ENCODE measurements around the gene FRMPD1. TPM values are rescaled to one million over a fixed set of nuclear protein-coding genes. Genes with fewer than 3 reads are reported as not detected.

FRMPD1 gene
- total and polyA plus RNA-seq, 2 experiments from 2014 or later = 0.15 to 0.32 TPM

DNA sequence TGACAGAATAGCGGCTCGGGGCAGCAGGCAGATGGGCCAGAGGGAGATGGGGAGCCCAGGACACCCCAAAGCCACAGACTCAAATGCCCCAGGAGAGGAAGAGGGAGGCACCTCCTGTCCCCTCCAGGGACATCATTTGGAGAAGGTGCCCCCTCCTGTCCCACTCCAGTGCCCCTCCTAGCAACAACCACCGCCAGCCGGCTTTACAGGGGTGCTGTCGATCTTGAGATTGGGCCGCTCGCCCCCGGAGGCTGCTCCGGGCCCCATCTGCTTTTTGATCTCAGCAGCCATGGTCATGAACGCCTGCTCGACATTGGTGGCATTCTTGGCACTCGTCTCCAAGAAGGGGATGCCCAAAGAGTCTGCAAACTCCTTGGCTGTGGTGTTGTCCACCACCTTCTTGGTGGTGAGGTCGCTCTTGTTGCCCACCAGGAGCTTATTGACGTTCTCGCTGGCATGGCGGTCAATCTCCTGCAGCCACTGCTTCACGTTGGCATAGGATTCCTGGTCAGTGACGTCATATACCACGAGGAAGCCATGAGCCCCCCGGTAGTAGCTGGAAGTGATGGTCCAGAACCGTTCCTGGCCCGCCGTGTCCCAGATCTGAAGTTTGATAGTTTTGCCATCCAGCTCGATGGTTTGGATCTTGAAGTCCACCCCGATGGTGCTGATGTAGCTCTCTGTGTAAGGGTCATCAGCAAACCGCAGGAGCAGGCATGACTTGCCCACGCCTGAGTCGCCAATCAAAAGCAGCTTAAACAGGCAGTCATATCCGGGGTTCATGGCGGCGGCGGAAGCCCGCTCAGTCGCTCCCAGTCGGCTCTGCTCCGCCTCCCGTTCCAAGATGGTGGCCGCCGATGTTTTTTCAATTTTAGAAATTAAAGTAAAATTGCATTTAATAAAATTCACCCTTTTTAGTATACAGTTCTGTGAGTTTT lies 14.0 kb upstream of the FRMPD1 start:
- Histone ChIP-seq H3K27me3 (peaks cover 10% of the 10 kb centered on the region), H3K4me3 (no peak overlapping the region), H3K4me1 (ENCODE audit: low read depth) (no peaks in the 10 kb centered on the region), H3K36me3 (no peaks in the 10 kb centered on the region), H3K9me3 (ENCODE audit: low read depth) (no peaks in the 10 kb centered on the region), H3K27ac (no peak overlapping the region)
- TF ChIP-seq, protein P1, sequence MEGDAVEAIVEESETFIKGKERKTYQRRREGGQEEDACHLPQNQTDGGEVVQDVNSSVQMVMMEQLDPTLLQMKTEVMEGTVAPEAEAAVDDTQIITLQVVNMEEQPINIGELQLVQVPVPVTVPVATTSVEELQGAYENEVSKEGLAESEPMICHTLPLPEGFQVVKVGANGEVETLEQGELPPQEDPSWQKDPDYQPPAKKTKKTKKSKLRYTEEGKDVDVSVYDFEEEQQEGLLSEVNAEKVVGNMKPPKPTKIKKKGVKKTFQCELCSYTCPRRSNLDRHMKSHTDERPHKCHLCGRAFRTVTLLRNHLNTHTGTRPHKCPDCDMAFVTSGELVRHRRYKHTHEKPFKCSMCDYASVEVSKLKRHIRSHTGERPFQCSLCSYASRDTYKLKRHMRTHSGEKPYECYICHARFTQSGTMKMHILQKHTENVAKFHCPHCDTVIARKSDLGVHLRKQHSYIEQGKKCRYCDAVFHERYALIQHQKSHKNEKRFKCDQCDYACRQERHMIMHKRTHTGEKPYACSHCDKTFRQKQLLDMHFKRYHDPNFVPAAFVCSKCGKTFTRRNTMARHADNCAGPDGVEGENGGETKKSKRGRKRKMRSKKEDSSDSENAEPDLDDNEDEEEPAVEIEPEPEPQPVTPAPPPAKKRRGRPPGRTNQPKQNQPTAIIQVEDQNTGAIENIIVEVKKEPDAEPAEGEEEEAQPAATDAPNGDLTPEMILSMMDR (IDR thresholded peaks at IDR 0.05; ENCODE audit: low read depth, low read length) = no peak
- DNase-seq (ENCODE audit: low read depth in 1 of 2, low spot score in 1 of 2) = no peak

DNA sequence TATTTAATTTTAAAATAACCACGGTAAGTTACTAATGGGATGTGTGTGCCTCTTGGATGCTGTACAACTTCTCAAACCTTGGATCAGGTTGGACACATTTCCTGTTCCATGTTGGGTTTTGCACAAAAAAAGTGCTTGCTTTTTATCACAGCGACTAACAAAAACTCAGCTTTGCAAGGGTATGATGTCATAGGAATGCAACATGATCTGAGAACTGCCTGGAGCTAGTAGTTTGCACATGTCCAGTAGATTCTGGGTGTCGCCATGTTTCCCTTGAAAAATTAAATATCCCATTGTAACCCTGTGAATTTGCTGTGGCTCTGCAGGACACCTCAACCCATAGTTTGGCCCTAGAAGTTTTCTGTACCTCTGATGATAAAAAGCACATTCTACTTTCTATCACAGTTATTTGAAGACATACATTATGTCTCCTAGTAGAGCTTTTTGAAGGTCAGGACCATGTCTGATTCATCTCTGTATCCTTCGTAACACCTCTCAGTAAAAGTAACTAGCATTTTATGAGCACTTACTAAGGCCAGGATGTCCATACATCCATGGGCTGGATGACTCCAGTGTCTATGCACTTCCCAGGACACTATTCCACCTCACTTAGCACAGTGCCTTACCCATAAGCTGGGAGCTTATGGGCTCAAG lies 11.5 kb upstream of the FRMPD1 start:
- no peaks in the 10 kb centered on the region for H3K4me1 ChIP-seq (ENCODE audit: low read depth)
- H3K27me3 ChIP-seq = peaks cover 35% of the 10 kb centered on the region
- H3K9me3 ChIP-seq (ENCODE audit: low read depth) = no peaks in the 10 kb centered on the region
- H3K4me3 ChIP-seq = no peak overlapping the region
- TF ChIP-seq, protein P1 (IDR thresholded peaks at IDR 0.05; ENCODE audit: low read depth, low read length) = no peak
- no peaks in the 10 kb centered on the region for H3K36me3 ChIP-seq
- H3K27ac ChIP-seq = no peak overlapping the region
- peak in 1 of 2 donors; percentile 21 for DNase-seq (ENCODE audit: low read depth in 1 of 2, low spot score in 1 of 2)

DNA sequence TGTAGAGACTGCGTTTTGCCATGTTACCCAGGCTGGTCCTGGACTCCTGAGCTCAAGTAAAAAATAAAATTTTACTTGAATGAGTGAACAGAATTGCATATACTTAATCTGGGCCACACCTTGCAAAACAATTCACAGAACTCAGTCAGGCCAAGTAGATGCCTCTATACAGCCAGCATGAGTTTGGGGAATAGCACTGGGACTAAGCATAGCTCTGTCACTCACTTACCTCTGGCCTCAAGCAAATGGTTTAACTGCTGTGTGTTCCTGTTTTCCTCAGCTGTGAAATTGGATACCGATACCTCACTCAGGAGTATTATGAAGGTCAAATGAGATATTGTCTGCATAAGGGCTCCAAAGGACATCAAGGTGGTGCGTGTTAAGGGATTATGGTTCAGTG lies 10.9 kb upstream of the FRMPD1 start:
- Histone ChIP-seq H3K4me1 (ENCODE audit: low read depth) (no peaks in the 10 kb centered on the region), H3K4me3 (no peak overlapping the region), H3K36me3 (no peaks in the 10 kb centered on the region), H3K27ac (no peak overlapping the region), H3K9me3 (ENCODE audit: low read depth) (no peaks in the 10 kb centered on the region), H3K27me3 (peaks cover 40% of the 10 kb centered on the region)
- TF ChIP-seq, protein P1 (IDR thresholded peaks at IDR 0.05; ENCODE audit: low read depth, low read length) = no peak
- no peak for DNase-seq (ENCODE audit: low read depth in 1 of 2, low spot score in 1 of 2)

- Histone ChIP-seq H3K4me1 (ENCODE audit: low read depth) (peaks cover 3% of the 10 kb centered on the region), H3K9me3 (ENCODE audit: low read depth) (no peaks in the 10 kb centered on the region), H3K27me3 (peaks cover 43% of the 10 kb centered on the region), H3K27ac (no peak overlapping the region), H3K4me3 (no peak overlapping the region), H3K36me3 (no peaks in the 10 kb centered on the region)
- DNase-seq (ENCODE audit: low read depth in 1 of 2, low spot score in 1 of 2) = no peak
- TF ChIP-seq, protein P1 (IDR thresholded peaks at IDR 0.05; ENCODE audit: low read depth, low read length) = no peak
Measured at GRCh38 chr9:37640246-37640645, 10.5 kb upstream of the FRMPD1 start.

- no peak overlapping the region for H3K4me3 ChIP-seq
- H3K9me3 ChIP-seq (ENCODE audit: low read depth) = no peaks in the 10 kb centered on the region
- TF ChIP-seq, protein P1 (IDR thresholded peaks at IDR 0.05; ENCODE audit: low read depth, low read length) = no peak
- H3K27ac ChIP-seq = no peak overlapping the region
- H3K36me3 ChIP-seq = no peaks in the 10 kb centered on the region
- H3K4me1 ChIP-seq (ENCODE audit: low read depth) = peaks cover 14% of the 10 kb centered on the region
- DNase-seq (ENCODE audit: low read depth in 1 of 2, low spot score in 1 of 2) = no peak
- peaks cover 49% of the 10 kb centered on the region for H3K27me3 ChIP-seq
Measured at GRCh38 chr9:37641331-37641730, 9.4 kb upstream of the FRMPD1 start.

All from cardiac muscle cell (in vitro differentiated cells and primary cell).